HG02938 (cell line): Measurements from ENCODE around the gene NFKB1.
"Not testable (repeated sequence)": the region's sequence is repeated elsewhere in the genome, so short reads cannot be mapped to it uniquely, and the experiment has no call there.

Experiments used
- ATAC-seq: cut with Tn5 transposase; IDR thresholded peaks from one replicate; pipeline ENCODE4 v1.9.1; 2021; ENCODE audit warnings: mild to moderate bottlenecking, moderate library complexity; ENCODE audit not compliant: unreplicated experiment

NFKB1 gene

GRCh38 chr4:102560571-102561341, 59.6 kb downstream of the NFKB1 start:
- no peak for ATAC-seq

- ATAC-seq = no peak
These were observed 61.8 kb downstream of the NFKB1 start for GRCh38 chr4:102563000-102563399.

- ATAC-seq = peak; percentile 80
These were observed 63.4 kb downstream of the NFKB1 start for GRCh38 chr4:102564399-102565059.

GRCh38 chr4:102565696-102566095, 64.5 kb downstream of the NFKB1 start:
- ATAC-seq = no peak

DNA sequence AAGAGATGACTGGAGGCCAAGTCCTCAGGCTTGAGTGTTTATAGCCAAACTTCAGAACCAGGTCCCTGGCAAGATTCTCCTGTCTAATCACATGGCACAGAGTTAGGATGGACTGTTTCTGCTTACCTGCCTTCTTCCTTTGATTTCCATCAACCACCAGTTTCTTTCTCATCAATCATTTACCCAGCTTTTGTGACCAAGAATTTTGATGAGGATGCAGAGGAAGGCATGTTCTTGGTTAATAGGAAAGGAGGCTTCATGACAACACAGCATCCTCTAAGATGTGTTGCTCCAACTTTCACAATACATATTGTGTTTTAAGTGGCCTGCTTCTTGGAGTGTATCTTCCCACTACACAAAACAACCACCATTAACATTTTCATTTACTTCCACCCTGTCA, 65.3 kb downstream of the NFKB1 start:
- no peak for ATAC-seq

GRCh38 chr4:102567427-102567826, 66.3 kb downstream of the NFKB1 start:
- no peak for ATAC-seq

DNA sequence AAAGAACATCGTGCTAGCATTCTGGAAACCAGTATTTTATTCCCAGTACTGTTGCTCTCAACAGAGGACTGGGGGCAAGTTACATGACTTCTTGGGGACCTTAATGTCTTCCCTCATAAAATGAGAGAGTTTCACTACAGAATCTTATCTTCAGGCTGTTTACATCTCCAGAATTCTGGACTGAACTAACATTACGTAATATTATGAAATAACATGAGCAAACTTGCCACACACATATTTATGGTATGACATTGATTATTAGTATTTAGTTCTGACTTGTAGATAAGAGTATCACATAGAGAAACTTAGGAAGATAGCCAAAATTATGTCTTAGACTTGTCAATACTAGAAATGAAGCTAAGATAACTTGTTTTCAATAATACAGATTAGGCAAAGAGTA, 68.0 kb downstream of the NFKB1 start:
- no peak for ATAC-seq

DNA sequence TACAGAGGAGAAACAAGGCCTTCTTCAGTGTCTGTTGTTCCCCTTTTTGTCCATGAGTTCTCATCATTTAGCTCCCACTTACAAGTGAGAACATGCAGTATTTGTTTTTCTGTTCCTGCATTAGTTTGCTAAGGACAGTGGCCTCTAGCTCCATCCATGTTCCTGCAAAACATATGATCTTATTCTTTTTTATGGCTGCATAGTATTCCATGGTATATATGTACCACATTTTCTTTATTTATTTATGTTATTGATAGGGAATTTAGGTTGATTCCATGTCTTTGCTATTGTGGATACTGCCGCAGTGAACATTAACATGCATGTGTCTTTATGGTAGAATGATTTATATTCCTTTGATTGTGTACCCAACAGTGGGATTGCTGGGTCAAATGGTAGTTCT, 69.1 kb downstream of the NFKB1 start:
- not testable (repeated sequence) for ATAC-seq

DNA sequence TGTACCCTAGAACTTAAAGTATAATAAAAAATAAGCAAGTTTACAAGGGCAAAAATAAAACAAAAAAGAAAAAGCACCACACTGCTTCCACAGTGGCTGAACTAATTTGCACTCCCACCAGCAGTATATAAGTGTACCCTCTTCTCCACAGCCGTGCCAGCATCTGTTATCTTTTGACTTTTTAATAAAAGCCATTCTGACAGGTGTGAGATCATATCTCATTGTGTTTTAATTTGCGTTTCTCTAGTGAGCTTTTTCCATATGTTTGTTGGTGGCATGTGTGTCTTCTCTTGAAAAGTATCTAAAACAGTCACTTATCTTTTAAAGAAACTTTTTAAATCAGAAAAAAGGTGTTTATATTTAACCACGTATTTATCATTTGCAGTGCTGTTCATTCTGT, 71.3 kb downstream of the NFKB1 start:
- ATAC-seq = no peak

GRCh38 chr4:102574317-102574716, 73.2 kb downstream of the NFKB1 start:
- no peak for ATAC-seq

- ATAC-seq = no peak
These were observed 74.4 kb downstream of the NFKB1 start for GRCh38 chr4:102575369-102576129.

DNA sequence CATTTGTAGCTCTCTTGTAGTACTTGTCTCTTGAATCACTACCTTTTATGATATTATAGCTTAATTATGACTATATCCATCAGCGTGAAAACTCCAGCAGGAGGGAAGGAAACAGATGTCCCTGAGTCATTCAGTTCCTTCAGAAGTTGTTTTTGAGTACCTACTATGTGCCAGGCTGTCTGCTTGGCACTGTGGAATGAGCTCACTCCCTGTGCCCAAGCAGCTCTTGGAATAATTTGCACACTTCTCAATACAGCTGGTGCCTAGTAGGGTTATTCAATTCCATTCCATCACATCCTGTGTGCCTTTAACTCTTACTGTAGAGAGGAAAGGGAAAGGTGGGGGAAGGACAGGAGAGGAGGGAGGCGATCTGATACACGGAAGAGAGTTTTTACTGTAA, 77.1 kb downstream of the NFKB1 start:
- no peak for ATAC-seq

GRCh38 chr4:102578819-102579218, 77.7 kb downstream of the NFKB1 start:
- no peak for ATAC-seq

GRCh38 chr4:102579794-102580462, 78.8 kb downstream of the NFKB1 start:
- ATAC-seq = no peak

DNA sequence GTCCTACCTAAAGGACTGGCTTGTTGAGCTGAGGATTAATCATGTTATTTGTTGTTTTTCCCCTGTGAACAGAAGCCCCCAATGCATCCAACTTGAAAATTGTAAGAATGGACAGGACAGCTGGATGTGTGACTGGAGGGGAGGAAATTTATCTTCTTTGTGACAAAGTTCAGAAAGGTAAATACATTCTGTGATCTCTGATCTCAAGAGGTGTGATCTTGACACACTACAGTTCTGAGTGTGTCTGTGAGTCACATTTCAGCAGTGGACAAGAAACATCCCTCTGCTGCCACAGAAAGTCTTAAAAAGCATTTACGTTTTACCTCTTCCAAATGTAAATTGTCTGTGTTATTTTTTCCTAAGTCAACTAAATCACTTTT, 79.3 kb downstream of the NFKB1 start:
- ATAC-seq = no peak

DNA sequence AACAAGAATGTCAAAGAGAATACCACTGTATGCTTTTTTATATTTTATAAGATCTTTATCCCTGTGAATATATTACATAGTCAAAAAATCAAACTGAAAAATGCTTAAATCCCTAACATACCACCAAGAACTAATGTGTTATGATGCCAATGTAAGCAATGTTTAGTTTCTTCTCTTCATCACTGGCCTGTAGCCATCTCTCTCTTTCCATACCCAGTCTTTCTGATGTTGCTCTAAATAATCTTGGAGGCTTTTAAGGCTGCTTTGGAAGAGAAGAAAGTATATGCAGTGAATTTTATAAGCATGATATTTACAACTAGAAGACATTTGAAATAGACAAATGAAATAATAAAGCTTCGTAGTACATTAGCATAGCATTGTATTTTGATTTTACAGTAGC, 82.9 kb downstream of the NFKB1 start:
- no peak for ATAC-seq

DNA sequence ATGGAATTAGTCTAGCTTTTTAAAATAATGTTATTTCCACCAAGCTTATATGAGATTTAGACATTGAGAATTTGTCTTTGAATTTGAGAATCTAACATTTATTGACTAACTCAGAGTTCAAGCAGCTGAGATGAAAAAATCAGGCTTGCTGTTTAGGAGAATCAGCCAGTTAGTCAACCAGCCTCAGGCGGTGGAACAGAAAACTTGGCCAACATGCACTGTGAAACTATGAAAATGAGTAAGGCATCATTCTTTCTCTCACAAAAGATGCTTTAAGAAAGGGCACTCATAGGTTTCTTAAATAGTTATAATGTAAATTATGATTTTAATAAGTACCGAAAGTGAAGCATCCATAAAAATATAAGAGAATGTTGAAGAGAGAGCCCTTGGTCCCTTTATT, 84.2 kb downstream of the NFKB1 start:
- ATAC-seq = no peak

DNA sequence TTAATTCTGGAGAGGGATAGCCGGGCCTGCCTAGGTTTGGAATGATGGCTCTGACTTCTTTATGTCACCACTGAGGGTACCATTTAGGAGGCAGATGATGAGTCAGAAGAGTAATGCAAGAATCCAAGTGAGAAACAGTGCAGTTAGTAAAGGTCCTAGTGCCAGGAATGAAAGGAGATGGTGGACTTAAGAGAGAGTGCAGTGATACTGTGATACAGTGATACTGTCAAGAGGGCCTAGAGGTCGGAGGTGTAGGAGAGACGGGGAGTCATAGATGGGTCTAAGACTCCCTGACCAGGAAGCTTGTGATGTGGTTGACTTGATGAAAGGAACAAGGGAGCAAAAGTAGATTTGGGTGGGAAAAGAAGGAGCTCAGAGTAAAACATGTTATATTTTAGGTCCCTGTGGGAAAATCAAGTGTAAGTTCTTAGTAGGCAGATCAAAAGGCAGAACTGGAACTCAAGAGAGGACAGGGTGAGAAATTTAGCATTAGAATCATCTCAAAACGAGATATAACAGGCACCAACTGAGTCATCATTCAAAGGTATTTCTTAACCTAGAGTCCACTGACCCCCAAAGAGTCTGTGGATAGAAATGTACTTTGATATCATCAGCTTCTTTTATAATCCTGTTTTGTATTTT, 85.0 kb downstream of the NFKB1 start:
- peak; percentile 47 for ATAC-seq

DNA sequence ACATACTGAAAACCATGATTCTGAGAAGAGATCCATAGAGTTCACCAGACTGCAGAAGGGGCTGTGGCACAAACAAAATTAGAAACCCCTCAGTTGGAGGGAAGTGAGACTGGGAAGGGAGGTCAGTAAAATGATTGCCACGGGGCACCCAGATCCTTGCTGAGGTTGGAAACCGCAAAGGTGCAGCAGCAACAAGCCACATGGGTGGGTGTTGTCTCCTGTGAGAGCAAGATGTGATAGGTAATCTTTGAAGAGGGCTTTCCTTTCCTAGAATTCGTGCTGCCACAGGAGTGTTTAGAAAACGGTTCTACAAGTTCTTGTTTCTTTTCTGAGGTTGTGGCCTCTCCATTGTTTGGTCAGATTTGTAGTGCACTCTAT, 85.5 kb downstream of the NFKB1 start:
- ATAC-seq = peak; percentile 16

DNA sequence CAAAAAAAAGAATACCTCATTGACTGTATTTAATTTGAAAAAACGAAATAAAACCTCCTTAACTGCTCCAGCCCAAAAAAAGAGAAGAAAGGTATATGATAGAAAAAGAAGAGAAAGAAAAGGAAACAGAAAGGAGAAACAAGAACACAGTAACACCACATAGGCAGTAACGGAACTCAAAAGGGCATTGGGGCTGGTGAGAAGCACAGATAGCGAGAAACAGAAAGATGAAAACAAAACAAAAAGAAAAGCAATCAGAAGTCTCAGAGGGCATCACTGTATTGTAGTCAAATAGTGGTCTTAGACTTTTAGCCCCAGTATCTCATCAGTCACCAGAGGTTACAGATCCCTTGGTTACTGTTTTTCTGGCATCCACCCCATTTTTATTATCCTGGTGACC, 88.6 kb downstream of the NFKB1 start:
- ATAC-seq = no peak

DNA sequence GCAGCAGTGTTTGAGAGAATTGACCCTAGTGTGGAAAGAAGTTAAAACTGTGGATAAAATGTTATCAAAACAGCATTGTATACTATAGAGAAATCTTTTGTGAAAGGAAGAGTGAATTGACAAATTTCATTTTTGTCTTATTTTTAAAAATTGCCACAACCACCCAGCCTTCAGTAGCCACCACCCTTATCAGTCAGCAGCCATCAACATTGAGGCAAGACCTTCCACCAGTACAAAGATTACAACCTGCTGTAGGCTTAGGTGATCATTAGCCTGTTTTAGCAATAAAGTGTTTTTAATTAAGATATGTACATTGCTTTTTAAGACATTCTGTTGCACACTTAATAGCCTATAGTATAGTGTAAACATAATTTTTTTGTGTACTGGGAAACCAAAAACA, 91.1 kb downstream of the NFKB1 start:
- no peak for ATAC-seq
